Loucy (cell line): ENCODE results near the gene RASSF7.

Experiments used
- EZH2phosphoT487 ChIP-seq: fragments of 200-600 bp; IDR thresholded peaks from 2 replicates; pipeline ENCODE4 v1.6.1; 2018; ENCODE audit warnings: antibody characterized with exemption, mild to moderate bottlenecking, moderate library complexity, borderline replicate concordance
- TF ChIP-seq, protein P1 (sequence below): fragments of 200-600 bp; sonication (generic); conservative IDR thresholded peaks from 2 replicates; pipeline ENCODE4 v1.5.1; 2014; ENCODE audit warnings: mild to moderate bottlenecking, antibody characterized with exemption, low read length

DNA sequence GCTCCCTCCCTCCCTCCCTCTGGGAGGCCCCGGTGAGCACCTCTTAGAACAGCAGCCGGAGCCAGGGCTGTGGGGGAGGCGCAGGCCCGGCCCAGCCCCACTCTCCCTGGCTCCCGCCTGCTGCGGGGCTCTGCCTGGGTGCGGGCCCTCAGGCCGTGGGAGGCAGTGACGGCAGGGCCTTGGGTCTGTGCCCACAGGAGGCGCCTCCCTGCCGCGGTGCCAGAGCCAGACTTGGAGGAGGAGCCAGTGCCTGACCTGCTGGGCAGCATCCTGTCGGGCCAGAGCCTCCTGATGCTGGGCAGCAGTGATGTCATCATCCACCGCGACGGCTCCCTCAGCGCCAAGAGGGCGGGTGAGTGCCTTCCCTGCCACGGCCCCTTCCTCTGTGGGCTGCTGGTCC is 45.5 kb downstream of the RASSF7 start:
- TF ChIP-seq, protein P1, sequence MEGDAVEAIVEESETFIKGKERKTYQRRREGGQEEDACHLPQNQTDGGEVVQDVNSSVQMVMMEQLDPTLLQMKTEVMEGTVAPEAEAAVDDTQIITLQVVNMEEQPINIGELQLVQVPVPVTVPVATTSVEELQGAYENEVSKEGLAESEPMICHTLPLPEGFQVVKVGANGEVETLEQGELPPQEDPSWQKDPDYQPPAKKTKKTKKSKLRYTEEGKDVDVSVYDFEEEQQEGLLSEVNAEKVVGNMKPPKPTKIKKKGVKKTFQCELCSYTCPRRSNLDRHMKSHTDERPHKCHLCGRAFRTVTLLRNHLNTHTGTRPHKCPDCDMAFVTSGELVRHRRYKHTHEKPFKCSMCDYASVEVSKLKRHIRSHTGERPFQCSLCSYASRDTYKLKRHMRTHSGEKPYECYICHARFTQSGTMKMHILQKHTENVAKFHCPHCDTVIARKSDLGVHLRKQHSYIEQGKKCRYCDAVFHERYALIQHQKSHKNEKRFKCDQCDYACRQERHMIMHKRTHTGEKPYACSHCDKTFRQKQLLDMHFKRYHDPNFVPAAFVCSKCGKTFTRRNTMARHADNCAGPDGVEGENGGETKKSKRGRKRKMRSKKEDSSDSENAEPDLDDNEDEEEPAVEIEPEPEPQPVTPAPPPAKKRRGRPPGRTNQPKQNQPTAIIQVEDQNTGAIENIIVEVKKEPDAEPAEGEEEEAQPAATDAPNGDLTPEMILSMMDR = no peak
- no peak for TF ChIP-seq EZH2phosphoT487
